AG09309 (cell line): ENCODE data around the gene CPPED1.

ENCODE experiments used
- DNase-seq: peaks from one replicate; pipeline ENCODE4 v3.0.0-alpha.2; 2010; ENCODE audit warnings: low read depth
- H3K4me3 ChIP-seq: 2 replicates; pipeline ENCODE4 v1.5.1; 2011; ENCODE audit warnings: mild to moderate bottlenecking, low read depth, low read length, moderate library complexity; ENCODE audit not compliant: control insufficient read depth
- TF ChIP-seq, protein P1 (sequence below): IDR thresholded peaks from 2 replicates; pipeline ENCODE4 v1.5.1; 2011; ENCODE audit warnings: mild to moderate bottlenecking, low read depth, low read length, inconsistent platforms; ENCODE audit not compliant: insufficient read depth, control insufficient read depth; ENCODE audit errors: missing control alignments

The CPPED1 gene

DNA sequence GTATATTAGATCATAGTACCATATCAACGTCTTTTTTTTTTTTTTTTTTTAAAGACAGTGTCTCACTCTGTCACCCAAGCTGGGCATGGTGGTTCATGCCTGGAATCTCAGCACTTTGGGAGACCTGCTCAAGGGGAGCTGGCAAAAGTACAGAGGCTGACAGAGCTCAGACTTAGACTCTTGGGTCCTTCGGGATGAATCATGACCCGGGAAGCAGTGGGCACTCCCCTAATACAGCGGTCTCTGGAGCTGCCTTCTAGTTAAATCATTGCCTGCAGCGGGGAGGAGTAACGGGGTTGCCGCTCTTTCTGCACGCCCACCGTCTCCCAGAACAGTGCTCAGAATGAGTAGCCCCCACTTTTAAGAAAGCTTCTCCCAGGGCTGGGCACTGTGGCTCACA is 174.4 kb downstream of the CPPED1 start:
- TF ChIP-seq, protein P1, sequence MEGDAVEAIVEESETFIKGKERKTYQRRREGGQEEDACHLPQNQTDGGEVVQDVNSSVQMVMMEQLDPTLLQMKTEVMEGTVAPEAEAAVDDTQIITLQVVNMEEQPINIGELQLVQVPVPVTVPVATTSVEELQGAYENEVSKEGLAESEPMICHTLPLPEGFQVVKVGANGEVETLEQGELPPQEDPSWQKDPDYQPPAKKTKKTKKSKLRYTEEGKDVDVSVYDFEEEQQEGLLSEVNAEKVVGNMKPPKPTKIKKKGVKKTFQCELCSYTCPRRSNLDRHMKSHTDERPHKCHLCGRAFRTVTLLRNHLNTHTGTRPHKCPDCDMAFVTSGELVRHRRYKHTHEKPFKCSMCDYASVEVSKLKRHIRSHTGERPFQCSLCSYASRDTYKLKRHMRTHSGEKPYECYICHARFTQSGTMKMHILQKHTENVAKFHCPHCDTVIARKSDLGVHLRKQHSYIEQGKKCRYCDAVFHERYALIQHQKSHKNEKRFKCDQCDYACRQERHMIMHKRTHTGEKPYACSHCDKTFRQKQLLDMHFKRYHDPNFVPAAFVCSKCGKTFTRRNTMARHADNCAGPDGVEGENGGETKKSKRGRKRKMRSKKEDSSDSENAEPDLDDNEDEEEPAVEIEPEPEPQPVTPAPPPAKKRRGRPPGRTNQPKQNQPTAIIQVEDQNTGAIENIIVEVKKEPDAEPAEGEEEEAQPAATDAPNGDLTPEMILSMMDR = no peak
- no peak for DNase-seq
- H3K4me3 ChIP-seq = no peak overlapping the region

DNA sequence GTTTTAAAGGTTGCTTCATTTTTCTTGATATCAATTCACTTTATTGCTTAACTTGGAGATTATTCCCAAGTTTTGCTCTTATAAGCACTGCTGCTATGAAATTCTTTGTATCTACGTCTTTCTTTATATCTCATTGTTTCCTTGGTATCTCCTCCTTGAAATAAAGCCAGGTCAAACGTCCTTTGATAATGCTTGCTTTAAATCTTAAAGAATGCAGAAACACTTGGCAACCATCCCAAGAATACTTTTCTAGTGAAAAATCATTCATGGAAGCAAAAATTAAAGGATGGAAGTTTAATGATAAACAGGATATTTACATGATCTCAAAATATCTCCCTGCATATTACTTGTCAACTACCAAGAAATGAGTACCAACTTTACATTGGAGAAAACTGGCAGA is 175.2 kb downstream of the CPPED1 start:
- H3K4me3 ChIP-seq = no peak overlapping the region
- TF ChIP-seq, protein P1 = no peak
- DNase-seq = no peak

DNA sequence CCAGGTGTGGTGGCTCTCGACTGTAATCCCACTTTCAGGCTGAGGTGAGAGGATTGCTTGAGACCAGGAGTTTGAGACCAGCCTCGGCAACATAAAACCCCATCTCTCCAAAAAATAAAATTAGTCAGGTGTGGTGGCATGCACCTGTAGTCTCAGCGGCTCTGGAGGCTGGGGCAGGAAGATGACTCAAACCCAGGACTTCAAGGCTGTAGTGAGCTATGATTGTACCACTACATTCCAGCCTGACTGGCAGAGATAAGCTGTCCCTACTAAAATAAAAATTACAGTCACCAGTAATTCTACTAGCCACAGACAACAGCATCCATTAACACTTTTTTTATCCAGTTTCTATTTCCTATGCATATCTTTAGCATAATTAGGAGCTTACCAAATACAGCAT is 176.3 kb downstream of the CPPED1 start:
- H3K4me3 ChIP-seq = no peak overlapping the region
- TF ChIP-seq, protein P1 = no peak
- DNase-seq = no peak

DNA sequence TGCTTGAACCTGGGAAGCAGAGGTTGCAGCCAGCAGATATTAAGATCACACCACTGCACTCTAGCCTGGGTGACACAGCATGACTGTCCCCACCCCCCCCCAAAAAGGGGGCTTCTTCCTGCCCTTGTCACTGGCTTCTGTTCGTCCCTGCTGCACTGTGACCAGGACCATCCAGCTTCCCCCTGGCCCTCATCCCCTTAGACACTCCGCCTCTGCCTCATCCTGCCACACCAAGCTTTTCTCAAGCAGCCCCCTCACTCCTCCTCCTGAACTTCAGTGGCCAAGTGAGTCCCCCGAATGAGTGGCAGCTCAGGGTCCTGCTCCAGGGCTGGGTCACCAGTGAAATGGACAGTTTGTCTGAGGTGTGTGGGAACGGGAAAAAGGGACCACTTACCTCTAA is 177.3 kb downstream of the CPPED1 start:
- TF ChIP-seq, protein P1 = no peak
- no peak for DNase-seq
- no peak overlapping the region for H3K4me3 ChIP-seq

DNA sequence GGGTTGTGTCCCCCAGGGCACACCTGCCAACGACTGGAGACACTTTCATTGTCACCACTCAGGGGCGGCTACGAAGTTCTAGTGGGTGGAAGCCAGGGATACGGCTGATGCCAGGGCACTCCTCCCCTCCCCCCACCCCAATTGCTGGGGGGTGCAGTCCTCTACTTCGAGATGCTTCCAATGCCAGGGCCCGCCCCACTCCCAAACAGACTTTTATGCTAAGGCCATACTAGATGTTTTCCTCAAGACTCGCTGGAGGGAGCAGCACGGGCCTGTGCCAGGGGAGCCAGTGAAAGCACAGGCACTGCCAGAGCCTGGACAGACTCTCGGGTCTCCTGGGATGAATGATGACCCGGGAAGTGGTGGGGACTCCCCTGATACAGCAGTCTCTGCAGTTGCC is 178.0 kb downstream of the CPPED1 start:
- DNase-seq = no peak
- TF ChIP-seq, protein P1 = no peak
- H3K4me3 ChIP-seq = no peak overlapping the region

DNA sequence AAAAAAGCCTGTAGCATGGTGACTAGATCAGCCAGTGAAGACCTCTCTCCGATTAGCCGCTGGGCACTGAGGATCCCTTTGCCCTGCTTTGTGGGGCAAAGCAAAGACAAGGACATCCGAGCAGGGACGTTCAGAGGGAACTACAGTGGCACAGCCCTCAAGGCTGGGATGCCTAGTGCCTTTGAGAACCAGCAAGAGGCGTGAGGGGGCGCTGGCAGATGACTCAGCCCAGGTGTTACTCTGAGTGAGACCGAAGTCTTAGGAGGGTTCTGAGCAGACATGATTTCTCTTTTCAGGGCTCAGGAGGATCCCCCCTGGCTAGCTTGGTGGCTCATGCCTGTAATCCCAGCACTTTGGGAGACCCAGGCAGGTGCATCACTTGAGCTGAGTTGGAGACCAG is 178.6 kb downstream of the CPPED1 start:
- TF ChIP-seq, protein P1 = no peak
- DNase-seq = no peak
- H3K4me3 ChIP-seq = no peak overlapping the region

DNA sequence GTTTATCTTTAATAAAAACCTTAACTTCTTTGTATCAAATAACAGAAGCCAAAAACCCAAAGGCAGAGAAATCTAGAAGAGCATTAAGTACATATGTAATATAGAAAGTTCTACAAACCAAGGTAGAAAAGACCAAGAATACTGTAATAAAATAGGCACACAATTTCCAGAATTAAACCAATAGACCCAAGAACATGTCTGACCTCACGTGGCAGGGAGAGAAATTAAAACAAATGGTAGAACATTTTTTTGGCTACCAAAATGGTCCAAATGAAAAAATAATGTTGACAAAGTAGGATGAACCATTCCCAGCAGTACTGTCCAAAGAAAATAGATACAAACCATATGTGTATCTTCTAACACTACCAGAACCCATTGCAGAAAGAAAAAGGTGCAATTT is 183.5 kb downstream of the CPPED1 start:
- no peak for DNase-seq
- H3K4me3 ChIP-seq = no peak overlapping the region
- TF ChIP-seq, protein P1 = no peak
